Measurements from ENCODE around the gene GSAP. TPM values are rescaled to one million over a fixed set of nuclear protein-coding genes. Genes with fewer than 3 reads are reported as not detected.

GSAP gene
- total and polyA plus RNA-seq, 8 donors: 34.1 to 60.1 (median 45.7) TPM

DNA sequence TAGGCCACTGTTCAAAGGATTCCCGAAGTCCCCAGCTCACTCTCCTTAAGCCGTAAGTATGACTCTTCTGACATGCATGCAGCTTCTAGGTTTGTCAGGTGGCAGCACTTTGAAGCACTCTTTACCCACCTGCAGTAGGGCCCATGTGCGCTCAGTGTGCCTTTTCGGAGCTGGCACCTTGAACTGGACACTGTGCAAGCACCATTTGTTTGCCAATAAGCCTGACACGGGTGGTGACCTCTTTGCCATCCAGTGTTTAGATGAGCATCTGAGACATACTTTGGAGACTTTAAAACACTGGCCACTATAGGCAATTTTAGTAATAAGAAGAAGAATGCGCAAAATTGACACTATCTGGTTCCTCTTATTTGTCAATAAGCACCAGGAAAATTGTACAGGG is 45.7 kb upstream of the GSAP start:
- H3K36me3 ChIP-seq: no peaks in the 10 kb centered on the region
- H3K27me3 ChIP-seq: no peaks in the 10 kb centered on the region
- H3K27ac ChIP-seq: no peak overlapping the region
- peaks cover 0 to 56% of the 10 kb centered on the region in 2 donors for H3K4me1 ChIP-seq
- intact Hi-C loops (cut with DNase I): no loop called here
- no peaks in the 10 kb centered on the region for H3K9me3 ChIP-seq
- DNase-seq: no peak
- no peak overlapping the region for H3K4me3 ChIP-seq
- no peak for TF ChIP-seq CTCF (IDR thresholded peaks at IDR 0.05)
- no peak for ATAC-seq

DNA sequence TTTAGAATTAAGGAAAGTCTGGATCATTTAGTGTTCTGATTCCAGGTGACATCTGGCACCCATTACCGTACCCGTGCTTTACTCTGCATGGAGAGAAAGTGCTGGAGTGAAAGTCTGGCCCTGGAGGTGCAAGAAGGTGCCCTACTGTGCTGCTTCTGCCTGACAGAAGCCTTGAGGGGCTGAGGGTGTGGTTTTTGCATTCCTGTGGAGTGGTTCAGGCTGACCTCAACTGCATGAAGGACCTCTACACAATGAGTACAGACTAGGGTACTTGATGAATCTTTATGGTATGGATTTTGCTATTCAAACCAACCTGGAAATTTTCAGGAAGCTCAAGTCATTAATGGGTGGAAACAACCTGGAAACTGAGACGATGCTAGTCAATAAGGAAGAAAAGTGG is 45.1 kb upstream of the GSAP start:
- TF ChIP-seq CTCF (IDR thresholded peaks at IDR 0.05): no peak
- no peaks in the 10 kb centered on the region for H3K36me3 ChIP-seq
- H3K27ac ChIP-seq: no peak overlapping the region
- no peaks in the 10 kb centered on the region for H3K9me3 ChIP-seq
- DNase-seq (no peak), ATAC-seq (peak; percentile 39)
- no peaks in the 10 kb centered on the region for H3K27me3 ChIP-seq
- intact Hi-C loops (cut with DNase I): no loop called here
- H3K4me3 ChIP-seq: no peak overlapping the region
- peaks cover 0 to 54% of the 10 kb centered on the region in 2 donors for H3K4me1 ChIP-seq

DNA sequence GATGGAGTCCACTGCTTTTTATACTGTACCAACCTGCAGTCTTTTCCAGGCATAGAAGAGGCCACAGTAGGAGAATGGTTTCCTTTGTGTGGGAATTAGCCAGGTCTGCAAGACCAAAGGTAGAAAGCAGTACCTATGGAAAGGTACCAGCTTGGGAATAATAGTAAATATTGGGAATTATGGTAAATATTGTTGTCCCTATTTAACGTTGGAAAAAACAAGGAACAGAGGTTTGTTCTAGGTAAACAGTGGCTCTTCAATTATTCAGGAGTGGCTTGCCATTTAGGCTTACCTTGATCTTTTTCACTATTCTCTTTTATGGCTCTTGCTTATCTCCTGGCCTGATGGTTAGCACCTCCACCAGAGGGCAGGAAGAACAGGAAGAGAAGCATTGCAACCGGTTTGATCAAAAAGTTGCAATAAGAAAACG is 43.9 kb upstream of the GSAP start:
- no peak overlapping the region for H3K27ac ChIP-seq
- intact Hi-C loops (cut with DNase I): no loop called here
- ATAC-seq (no peak), DNase-seq (no peak)
- TF ChIP-seq CTCF (IDR thresholded peaks at IDR 0.05): no peak
- H3K4me3 ChIP-seq: no peak overlapping the region
- no peaks in the 10 kb centered on the region for H3K27me3 ChIP-seq
- H3K4me1 ChIP-seq: peaks cover 0 to 53% of the 10 kb centered on the region in 2 donors
- no peaks in the 10 kb centered on the region for H3K36me3 ChIP-seq
- no peaks in the 10 kb centered on the region for H3K9me3 ChIP-seq

DNA sequence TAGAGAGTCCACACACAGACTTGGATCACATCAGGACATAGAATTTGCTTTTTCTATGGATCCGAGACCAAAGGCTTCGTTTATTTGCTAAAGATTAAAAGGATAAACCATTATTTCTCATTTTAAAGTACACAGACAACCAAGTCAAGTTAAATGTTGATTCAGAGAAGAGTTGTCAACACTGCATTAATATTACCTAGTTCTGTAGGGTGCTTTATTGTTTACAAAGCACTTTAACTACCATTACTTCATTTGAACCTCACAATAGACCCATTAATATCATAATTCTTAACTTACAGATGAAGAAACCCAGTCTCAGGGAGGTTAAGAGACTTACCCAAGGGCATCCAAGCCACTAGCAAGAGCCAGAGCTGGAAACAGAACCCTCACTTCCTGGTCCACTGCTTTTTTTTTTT is 43.2 kb upstream of the GSAP start:
- Histone ChIP-seq H3K9me3 (no peaks in the 10 kb centered on the region), H3K27ac (no peak overlapping the region), H3K4me3 (no peak overlapping the region), H3K27me3 (no peaks in the 10 kb centered on the region), H3K4me1 (peaks cover 0 to 60% of the 10 kb centered on the region in 2 donors), H3K36me3 (no peaks in the 10 kb centered on the region)
- peak; percentile 19 for ATAC-seq
- no peak for TF ChIP-seq CTCF (IDR thresholded peaks at IDR 0.05)
- intact Hi-C loops (cut with DNase I): no loop called here
- DNase-seq: no peak

DNA sequence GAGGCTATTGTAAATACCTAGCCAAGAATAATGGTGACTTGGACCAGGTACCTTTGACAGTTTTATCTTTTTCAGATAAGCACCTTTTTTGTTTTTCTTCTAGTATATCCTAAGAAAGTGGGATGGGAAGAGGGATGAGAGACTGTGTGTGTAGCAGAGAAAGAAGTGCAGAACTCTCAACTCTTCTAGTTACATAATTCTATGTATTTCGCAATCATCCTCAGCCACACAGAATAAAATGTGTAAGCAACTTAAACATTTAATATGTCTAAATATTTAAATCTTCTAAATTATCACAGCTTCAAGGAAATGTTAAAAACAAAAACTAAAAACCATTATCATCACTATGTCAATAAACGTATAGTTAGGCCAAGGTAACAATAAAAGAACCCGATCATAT is 42.6 kb upstream of the GSAP start:
- no peak overlapping the region for H3K27ac ChIP-seq
- H3K27me3 ChIP-seq: no peaks in the 10 kb centered on the region
- intact Hi-C loops (cut with DNase I): no loop called here
- no peak for ATAC-seq
- no peak for TF ChIP-seq CTCF (IDR thresholded peaks at IDR 0.05)
- no peaks in the 10 kb centered on the region for H3K36me3 ChIP-seq
- no peak overlapping the region for H3K4me3 ChIP-seq
- H3K9me3 ChIP-seq: no peaks in the 10 kb centered on the region
- H3K4me1 ChIP-seq: peaks cover 0 to 60% of the 10 kb centered on the region in 2 donors
- DNase-seq: no peak

Measured in left lung (tissue), 10 donors.